ENCODE data around the gene WNT9B. TPM values are rescaled to one million over a fixed set of nuclear protein-coding genes. Genes with fewer than 3 reads are reported as not detected.

The WNT9B gene
- total RNA-seq, 1 experiment from 2014 or later = not detected

- POLR2A ChIA-PET (ENCODE audit: low non-redundant PET) = no interaction called here
- H3K27me3 ChIP-seq (replicated peaks; ENCODE audit: insufficient read depth, low read depth, low read length, poor library complexity) = peaks cover 25% of the 10 kb centered on the region
- TF ChIP-seq EZH2 (IDR thresholded peaks at IDR 0.05; ENCODE audit: borderline replicate concordance, low read depth, low read length, poor library complexity, severe bottlenecking) = no peak
- TF ChIP-seq, protein P1, sequence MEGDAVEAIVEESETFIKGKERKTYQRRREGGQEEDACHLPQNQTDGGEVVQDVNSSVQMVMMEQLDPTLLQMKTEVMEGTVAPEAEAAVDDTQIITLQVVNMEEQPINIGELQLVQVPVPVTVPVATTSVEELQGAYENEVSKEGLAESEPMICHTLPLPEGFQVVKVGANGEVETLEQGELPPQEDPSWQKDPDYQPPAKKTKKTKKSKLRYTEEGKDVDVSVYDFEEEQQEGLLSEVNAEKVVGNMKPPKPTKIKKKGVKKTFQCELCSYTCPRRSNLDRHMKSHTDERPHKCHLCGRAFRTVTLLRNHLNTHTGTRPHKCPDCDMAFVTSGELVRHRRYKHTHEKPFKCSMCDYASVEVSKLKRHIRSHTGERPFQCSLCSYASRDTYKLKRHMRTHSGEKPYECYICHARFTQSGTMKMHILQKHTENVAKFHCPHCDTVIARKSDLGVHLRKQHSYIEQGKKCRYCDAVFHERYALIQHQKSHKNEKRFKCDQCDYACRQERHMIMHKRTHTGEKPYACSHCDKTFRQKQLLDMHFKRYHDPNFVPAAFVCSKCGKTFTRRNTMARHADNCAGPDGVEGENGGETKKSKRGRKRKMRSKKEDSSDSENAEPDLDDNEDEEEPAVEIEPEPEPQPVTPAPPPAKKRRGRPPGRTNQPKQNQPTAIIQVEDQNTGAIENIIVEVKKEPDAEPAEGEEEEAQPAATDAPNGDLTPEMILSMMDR (conservative IDR thresholded peaks at IDR 0.05; ENCODE audit: low read depth, low read length) = no peak
- H3K4me3 ChIP-seq (ENCODE audit: low read depth, low read length, poor library complexity, severe bottlenecking) = no peak overlapping the region
- H3K36me3 ChIP-seq (ENCODE audit: insufficient read depth, low read length, poor library complexity, severe bottlenecking) = no peaks in the 10 kb centered on the region
- H3K4me1 ChIP-seq (ENCODE audit: insufficient read depth, low read length, poor library complexity, severe bottlenecking) = peaks cover 4% of the 10 kb centered on the region
- H3K9me3 ChIP-seq (ENCODE audit: low read depth, low read length, poor library complexity, severe bottlenecking) = no peaks in the 10 kb centered on the region
- CTCF ChIA-PET = no interaction called here
- no peak overlapping the region for H3K27ac ChIP-seq (ENCODE audit: low read depth, low read length, poor library complexity, severe bottlenecking)
- DNase-seq (ENCODE audit: low spot score) = no peak
- intact Hi-C loops (cut with micrococcal nuclease; ENCODE audit: unreplicated experiment) = no loop called here
- BruUV-seq (replicated peaks) = no TSS peak
Measured at GRCh38 chr17:46854515-46854914, 3.1 kb downstream of the WNT9B start.

DNA sequence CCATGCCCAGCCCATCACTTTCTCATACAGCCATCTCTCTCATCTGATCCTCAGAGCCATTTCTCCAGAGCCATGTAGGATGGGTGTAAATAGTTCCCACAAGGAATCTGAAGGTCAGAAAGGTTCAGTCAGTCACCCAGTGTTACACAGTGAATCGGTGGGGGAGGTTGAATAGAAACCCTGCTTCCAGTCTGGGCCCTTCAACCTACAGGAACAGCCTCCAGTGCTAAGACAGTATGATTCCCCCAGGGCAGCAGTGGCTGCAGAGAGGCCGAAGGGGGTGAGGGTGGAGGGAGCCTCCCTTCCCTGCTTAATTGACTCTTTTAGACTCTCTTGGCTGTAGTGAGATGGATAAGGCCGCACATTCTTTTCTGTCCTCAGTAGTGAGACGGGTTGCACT lies 3.6 kb downstream of the WNT9B start:
- POLR2A ChIA-PET (ENCODE audit: low non-redundant PET) = no interaction called here
- H3K27ac ChIP-seq (ENCODE audit: low read depth, low read length, poor library complexity, severe bottlenecking) = no peak overlapping the region
- H3K4me3 ChIP-seq (ENCODE audit: low read depth, low read length, poor library complexity, severe bottlenecking) = no peak overlapping the region
- no peak for DNase-seq (ENCODE audit: low spot score)
- TF ChIP-seq EZH2 (IDR thresholded peaks at IDR 0.05; ENCODE audit: borderline replicate concordance, low read depth, low read length, poor library complexity, severe bottlenecking) = no peak
- TF ChIP-seq, protein P1 (conservative IDR thresholded peaks at IDR 0.05; ENCODE audit: low read depth, low read length) = no peak
- CTCF ChIA-PET = no interaction called here
- H3K36me3 ChIP-seq (ENCODE audit: insufficient read depth, low read length, poor library complexity, severe bottlenecking) = no peaks in the 10 kb centered on the region
- no TSS peak for BruUV-seq (replicated peaks)
- no peaks in the 10 kb centered on the region for H3K9me3 ChIP-seq (ENCODE audit: low read depth, low read length, poor library complexity, severe bottlenecking)
- H3K27me3 ChIP-seq (replicated peaks; ENCODE audit: insufficient read depth, low read depth, low read length, poor library complexity) = peaks cover 25% of the 10 kb centered on the region
- H3K4me1 ChIP-seq (ENCODE audit: insufficient read depth, low read length, poor library complexity, severe bottlenecking) = peaks cover 4% of the 10 kb centered on the region
- intact Hi-C loops (cut with micrococcal nuclease; ENCODE audit: unreplicated experiment) = no loop called here

GRCh38 chr17:46857600-46857999 lies 6.2 kb downstream of the WNT9B start:
- TF ChIP-seq EZH2 (IDR thresholded peaks at IDR 0.05; ENCODE audit: borderline replicate concordance, low read depth, low read length, poor library complexity, severe bottlenecking) = no peak
- TF ChIP-seq, protein P1 (conservative IDR thresholded peaks at IDR 0.05; ENCODE audit: low read depth, low read length) = no peak
- Histone ChIP-seq H3K36me3 (ENCODE audit: insufficient read depth, low read length, poor library complexity, severe bottlenecking) (no peaks in the 10 kb centered on the region), H3K27me3 (replicated peaks; ENCODE audit: insufficient read depth, low read depth, low read length, poor library complexity) (peaks cover 3% of the 10 kb centered on the region), H3K4me1 (ENCODE audit: insufficient read depth, low read length, poor library complexity, severe bottlenecking) (no peaks in the 10 kb centered on the region), H3K4me3 (ENCODE audit: low read depth, low read length, poor library complexity, severe bottlenecking) (no peak overlapping the region), H3K27ac (ENCODE audit: low read depth, low read length, poor library complexity, severe bottlenecking) (no peak overlapping the region), H3K9me3 (ENCODE audit: low read depth, low read length, poor library complexity, severe bottlenecking) (no peaks in the 10 kb centered on the region)
- no peak for DNase-seq (ENCODE audit: low spot score)
- BruUV-seq (replicated peaks) = no TSS peak
- POLR2A ChIA-PET (ENCODE audit: low non-redundant PET) = no interaction called here
- intact Hi-C loops (cut with micrococcal nuclease; ENCODE audit: unreplicated experiment) = no loop called here
- CTCF ChIA-PET = interaction anchor here (1.2 kb wide), 1 partner anchor 23 kb away, joined by 3 read pairs; no protein-coding TSS in a partner anchor

Data from A673 (cell line).